Ectodermal cell (in vitro differentiated cells): ENCODE data around the gene SPEG.

ENCODE experiments used
- H3K27ac ChIP-seq: 2 replicates; pipeline ENCODE4 v1.7.0; 2013; ENCODE audit warnings: mild to moderate bottlenecking, low read depth, low read length; ENCODE audit not compliant: insufficient read depth, poor library complexity, severe bottlenecking
- H3K27me3 ChIP-seq: 2 replicates; pipeline ENCODE4 v1.7.0; 2013; ENCODE audit warnings: mild to moderate bottlenecking, low read length; ENCODE audit not compliant: insufficient read depth, control insufficient read depth, poor library complexity, severe bottlenecking
- H3K36me3 ChIP-seq: one replicate; pipeline ENCODE4 v1.7.0; 2013; ENCODE audit warnings: low read length; ENCODE audit not compliant: control insufficient read depth, insufficient read depth
- H3K4me1 ChIP-seq: one replicate; pipeline ENCODE4 v1.7.0; 2013; ENCODE audit warnings: low read length; ENCODE audit not compliant: control insufficient read depth, insufficient read depth
- H3K4me3 ChIP-seq: 2 replicates; pipeline ENCODE4 v1.7.0; 2013; ENCODE audit warnings: low read depth, low read length, control low read depth; ENCODE audit not compliant: insufficient read depth
- H3K9me3 ChIP-seq: 2 replicates; pipeline ENCODE4 v1.7.0; 2013; ENCODE audit warnings: mild to moderate bottlenecking, low read length, moderate library complexity; ENCODE audit not compliant: control insufficient read depth
- WGBS, 2 experiments: methylation state at CpG; one replicate each; pipeline ENCODE4 v1.1.7; 2013; ENCODE audit warnings: missing lambda C conversion rate in 2 of 2; 5-methylcytosine and 5-hydroxymethylcytosine counted together

SPEG gene

DNA sequence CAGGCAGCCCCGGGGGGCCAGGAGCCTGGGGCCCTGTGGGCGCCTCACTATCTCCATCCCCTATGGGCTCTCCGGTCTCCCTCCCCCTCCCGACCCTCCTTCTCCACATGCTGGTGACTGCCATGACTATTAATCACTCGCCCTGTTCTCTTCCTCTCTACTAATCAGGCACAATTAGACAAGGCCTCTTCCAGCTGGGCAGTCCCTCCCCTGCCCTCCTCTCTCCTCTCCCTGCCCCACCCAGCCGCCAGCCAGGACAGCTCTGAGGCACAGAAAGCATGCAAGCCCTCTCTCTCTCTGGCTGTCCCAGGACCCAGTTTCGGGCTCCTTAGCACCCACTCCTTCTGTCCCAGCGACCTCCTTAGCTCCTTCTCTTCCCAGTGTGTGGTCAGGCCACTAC lies 85.4 kb downstream of the SPEG start:
- Histone ChIP-seq H3K4me3 (no peak overlapping the region), H3K27ac (no peak overlapping the region), H3K36me3 (no peaks in the 10 kb centered on the region), H3K4me1 (peaks cover 35% of the 10 kb centered on the region), H3K27me3 (peaks cover 22% of the 10 kb centered on the region), H3K9me3 (no peaks in the 10 kb centered on the region)
- 71 to 75% methylated on average over 8 of the region's 8 CpGs for WGBS, 2 experiments

DNA sequence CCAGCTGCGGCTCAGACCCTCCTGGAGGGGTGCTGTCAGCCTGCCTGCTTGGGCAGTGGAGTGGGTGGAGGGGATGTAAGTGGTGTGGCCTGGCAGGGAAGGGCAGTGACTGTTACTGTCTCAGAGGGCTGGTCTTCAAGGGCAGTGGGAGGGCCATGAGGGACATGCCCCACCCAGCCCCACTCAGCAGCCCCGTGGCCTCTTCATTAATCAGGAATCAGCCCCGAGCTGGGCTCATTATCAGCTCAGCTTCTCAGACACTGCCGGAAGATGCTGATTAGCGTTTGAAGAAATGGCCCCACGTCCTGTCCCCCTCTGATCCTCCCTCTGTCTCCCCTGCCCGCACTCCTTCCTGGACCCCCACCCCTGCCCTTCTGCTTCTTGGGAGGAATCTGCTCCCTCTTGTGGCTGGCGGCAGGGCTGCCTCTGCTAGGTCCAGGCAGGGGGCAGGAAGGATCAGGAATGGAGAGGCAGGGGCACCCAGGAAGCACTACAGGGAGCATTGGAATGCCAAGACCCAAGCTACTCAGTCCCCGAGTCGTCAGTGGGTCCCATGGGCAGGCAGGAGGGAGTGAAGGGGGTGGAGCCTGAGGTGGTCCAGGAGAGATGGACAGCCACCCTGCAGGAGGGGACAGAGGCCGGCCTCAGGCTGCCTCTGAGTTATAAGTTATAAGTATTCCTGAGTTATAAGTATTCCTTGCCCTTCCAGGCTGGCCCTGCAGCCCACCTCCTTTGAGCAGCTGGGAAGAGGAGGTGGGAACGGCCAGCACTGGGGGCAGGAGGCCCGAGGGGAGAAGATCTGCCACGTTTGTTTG lies 86.6 kb downstream of the SPEG start:
- Histone ChIP-seq H3K9me3 (no peaks in the 10 kb centered on the region), H3K4me3 (no peak overlapping the region), H3K27me3 (peaks cover 22% of the 10 kb centered on the region), H3K36me3 (no peaks in the 10 kb centered on the region), H3K4me1 (peaks cover 40% of the 10 kb centered on the region), H3K27ac (no peak overlapping the region)
- 13 to 20% methylated on average over 13 to 14 of the region's 14 CpGs for WGBS, 2 experiments

DNA sequence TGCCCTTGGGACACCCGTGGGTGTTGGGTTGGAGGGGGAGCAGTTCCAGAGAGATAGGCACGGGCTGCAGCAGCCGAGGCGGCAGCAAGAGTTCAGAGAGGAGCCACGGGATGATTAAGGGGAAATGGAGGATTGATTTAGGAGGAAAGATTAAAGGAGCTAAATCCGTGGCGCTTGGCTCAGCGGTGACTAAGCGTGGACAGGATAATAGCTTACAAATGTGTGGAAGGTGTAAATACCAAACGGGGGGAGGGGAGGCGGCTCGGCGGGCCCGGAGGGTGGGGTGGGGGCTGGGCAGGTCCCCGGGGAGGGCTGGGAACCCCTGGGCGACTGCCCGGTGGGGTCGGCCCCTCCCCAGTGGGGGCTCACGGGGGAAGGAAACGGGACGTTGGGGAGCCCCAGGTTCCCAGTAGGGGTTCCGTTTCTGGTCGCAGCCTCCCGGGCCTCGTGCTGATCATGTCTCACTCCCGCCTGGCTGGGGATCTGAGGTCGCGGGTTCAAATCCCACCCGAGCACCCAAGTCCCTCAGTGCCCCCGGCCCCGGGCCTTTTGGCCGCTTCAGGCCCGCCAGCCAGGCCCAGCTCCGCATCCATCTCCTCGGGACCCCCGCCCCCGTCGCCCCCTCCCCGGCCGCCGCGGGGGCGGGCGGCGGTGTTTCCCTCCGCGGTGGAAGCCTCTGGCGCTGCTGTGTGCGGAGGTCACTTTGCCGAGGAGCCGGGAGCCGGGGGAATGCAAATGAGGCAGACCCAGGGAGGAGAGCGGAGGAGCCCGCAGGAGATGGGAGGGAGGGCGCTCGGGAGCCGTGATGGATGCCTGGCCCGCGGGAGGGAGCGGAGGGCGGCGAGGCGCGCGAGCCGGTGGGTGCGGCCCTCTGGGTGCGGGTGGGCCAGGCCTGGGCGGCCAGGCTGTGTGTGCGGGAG lies 87.7 kb downstream of the SPEG start:
- H3K27ac ChIP-seq = no peak overlapping the region
- H3K27me3 ChIP-seq = peaks cover 22% of the 10 kb centered on the region
- H3K4me3 ChIP-seq = peak overlapping the region; percentile 22
- WGBS, 2 experiments = 7 to 8% methylated on average over 70 of the region's 70 CpGs
- no peaks in the 10 kb centered on the region for H3K9me3 ChIP-seq
- H3K4me1 ChIP-seq = peaks cover 46% of the 10 kb centered on the region
- H3K36me3 ChIP-seq = no peaks in the 10 kb centered on the region

DNA sequence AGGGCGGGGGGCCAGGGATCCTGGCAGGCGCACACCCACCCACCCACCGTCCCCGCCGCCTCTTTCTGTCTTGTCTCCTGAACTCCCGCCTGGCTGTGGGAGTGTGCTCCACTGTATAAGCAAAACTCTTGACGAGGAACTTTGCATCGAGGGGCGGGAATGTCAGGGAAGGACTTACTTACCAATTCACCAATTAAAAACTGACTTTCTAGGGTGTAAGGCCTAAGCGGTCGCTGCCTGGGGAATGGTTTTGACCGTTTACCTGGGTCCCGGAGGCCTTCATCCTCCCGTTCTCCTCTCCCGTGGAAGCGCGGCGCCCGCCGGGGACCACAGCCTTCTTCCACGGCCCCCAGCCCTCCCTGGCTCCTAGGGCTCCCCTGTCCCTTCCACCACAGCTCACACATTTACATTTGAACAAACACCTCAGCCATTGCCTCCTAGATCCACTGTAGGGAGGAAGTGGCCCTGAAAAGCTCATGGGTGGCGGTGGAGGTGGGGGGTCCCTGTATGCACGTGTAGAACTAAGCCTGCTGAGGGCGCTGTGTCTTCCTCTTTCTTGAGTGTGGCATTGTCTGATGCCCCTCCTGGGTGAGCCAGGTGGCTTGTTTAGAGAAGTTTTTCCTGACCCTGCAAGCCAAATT lies 88.5 kb downstream of the SPEG start:
- Histone ChIP-seq H3K36me3 (no peaks in the 10 kb centered on the region), H3K4me1 (peaks cover 45% of the 10 kb centered on the region), H3K27me3 (peaks cover 22% of the 10 kb centered on the region), H3K27ac (no peak overlapping the region), H3K9me3 (no peaks in the 10 kb centered on the region), H3K4me3 (peak overlapping the region; percentile 22)
- 14% methylated on average over 24 of the region's 24 CpGs for WGBS, 2 experiments

DNA sequence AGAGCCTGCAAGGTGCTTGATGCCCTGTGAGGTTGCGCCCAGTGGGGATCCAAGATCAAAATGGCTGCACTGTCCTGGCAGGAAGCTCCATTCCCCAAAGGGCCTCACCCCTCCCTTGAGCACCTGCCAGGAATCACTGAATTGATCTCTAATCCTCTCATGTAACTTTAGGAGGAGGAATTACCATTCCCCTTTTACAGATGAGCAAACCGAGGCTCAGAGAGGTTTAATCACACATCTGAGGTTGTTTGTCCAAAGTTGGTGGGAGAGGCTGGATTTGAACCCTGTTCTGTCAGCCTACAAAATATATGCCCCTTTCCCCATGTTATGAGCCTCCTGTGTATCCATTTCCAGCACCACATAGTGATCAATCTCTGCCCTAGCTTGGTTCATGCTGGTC lies 90.2 kb downstream of the SPEG start:
- H3K4me3 ChIP-seq = no peak overlapping the region
- H3K27ac ChIP-seq = no peak overlapping the region
- WGBS, 2 experiments = 91 to 95% methylated on average over 2 of the region's 2 CpGs
- no peaks in the 10 kb centered on the region for H3K36me3 ChIP-seq
- no peaks in the 10 kb centered on the region for H3K9me3 ChIP-seq
- peaks cover 36% of the 10 kb centered on the region for H3K27me3 ChIP-seq
- H3K4me1 ChIP-seq = peaks cover 46% of the 10 kb centered on the region

DNA sequence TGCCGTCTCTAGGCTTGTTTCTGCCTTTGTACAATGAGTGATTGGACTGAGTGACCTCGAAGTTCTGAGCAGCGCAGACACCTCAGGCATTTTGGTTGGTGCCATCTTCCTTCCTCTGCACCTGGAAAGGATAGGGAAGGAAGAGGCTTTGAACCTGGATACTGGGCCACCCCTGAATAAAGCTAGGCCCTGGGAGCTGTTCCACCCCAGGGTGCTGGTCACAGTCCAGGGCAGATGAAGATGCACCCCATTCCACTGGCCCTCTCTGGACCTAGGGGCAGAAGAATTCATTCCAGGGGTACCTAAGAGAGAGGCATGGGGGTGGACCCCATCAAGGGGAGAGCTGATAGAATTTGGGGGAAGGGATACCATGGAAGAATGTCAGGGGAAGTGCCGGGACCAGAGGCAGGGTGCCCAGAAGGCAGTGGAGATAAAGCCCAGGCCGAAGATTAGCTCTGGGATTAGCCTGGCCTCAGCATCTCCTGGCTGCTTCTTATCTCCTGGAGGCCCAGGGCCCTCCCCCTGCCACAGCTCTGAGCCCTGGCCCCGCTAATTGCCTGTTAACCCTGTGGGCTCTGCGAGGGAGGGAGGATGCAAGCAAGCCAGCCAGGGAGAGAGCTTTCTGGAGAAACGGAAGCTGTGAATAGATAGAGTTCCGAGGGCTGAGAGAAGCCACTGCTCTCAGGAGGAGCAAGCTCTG lies 91.0 kb downstream of the SPEG start:
- 40 to 49% methylated on average over 9 of the region's 9 CpGs for WGBS, 2 experiments
- Histone ChIP-seq H3K4me1 (peaks cover 41% of the 10 kb centered on the region), H3K4me3 (no peak overlapping the region), H3K36me3 (no peaks in the 10 kb centered on the region), H3K27me3 (peaks cover 39% of the 10 kb centered on the region), H3K27ac (no peak overlapping the region), H3K9me3 (no peaks in the 10 kb centered on the region)

DNA sequence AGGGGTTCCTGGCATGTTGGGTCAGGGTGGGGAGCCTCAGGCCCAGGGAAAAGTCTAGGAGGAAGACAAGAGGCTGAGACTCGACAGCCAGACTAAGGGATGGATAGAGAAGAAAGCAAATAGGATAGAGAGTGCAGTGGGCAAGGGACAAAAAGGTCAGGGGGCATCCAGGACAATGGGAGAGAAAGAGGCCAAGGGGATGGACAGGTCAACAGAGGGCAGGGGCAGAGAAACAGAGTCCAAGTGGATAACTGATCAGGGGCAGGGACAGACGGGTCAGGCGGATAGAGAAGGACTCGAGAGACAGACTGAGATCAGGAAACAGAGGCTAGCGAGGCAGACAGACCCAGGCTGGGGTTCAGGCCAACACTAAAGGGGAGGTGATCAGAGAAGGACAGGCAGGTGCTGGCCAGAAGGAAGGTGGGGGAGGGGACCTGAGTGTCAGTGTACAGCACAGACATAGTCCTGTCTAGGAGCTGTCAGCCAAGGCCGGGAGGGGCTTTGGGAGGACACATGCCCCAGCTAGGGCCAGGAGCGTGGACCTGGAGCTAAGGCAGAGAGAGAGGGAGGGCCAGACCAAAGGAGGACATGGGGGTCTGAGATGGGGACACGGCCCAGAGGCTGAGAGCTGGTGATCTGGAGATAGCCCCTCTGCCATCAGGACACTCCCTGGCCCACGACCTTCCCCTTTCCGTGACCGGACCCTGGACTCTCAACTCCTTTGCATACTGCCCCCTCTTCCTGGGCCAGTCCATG lies 91.9 kb downstream of the SPEG start:
- Histone ChIP-seq H3K9me3 (no peaks in the 10 kb centered on the region), H3K4me1 (peaks cover 34% of the 10 kb centered on the region), H3K27me3 (peaks cover 39% of the 10 kb centered on the region), H3K4me3 (no peak overlapping the region), H3K36me3 (no peaks in the 10 kb centered on the region), H3K27ac (no peak overlapping the region)
- 62 to 64% methylated on average over 11 of the region's 11 CpGs for WGBS, 2 experiments

DNA sequence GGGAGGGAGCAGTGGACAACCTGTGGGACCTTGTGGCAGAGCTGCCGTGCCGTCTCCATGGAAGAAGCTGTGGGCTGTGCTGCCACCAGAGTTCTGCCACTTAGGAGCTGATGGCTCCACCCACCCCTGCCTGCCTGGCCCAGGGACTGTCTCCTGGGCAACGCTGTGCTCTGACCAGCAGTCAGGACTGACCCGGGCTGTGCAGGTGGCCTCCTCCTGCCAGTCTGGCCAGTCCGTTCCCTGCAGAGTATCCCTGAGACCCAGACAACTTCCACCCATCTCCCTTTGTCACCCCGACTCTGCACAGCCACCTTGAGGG lies 92.4 kb downstream of the SPEG start:
- Histone ChIP-seq H3K27ac (no peak overlapping the region), H3K27me3 (peaks cover 35% of the 10 kb centered on the region), H3K36me3 (no peaks in the 10 kb centered on the region), H3K9me3 (no peaks in the 10 kb centered on the region), H3K4me1 (peaks cover 28% of the 10 kb centered on the region), H3K4me3 (no peak overlapping the region)
- 69 to 72% methylated on average over 6 of the region's 6 CpGs for WGBS, 2 experiments

DNA sequence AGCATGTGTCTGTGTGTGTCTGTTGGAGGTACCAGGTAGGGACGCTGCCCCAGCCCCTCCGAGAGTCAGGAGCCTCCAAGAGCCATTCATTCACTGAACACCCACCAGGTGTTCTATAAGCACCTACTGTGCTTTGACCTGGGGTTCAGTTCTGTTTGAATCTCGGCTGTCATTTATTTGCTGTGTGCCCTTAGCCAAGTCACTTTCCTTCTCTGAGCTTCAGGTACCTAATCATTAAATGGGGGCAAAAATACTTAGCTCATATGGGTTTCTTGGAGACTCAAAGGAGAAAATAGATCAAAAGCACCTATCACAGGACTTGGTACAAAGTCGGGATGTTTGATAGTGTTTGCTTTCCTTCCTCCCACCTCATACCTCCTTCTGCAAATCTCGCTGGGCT lies 92.8 kb downstream of the SPEG start:
- Histone ChIP-seq H3K9me3 (no peaks in the 10 kb centered on the region), H3K27me3 (peaks cover 32% of the 10 kb centered on the region), H3K27ac (no peak overlapping the region), H3K4me1 (peaks cover 27% of the 10 kb centered on the region), H3K4me3 (no peak overlapping the region), H3K36me3 (no peaks in the 10 kb centered on the region)
- 76 to 82% methylated on average over 5 of the region's 5 CpGs for WGBS, 2 experiments
